ENCODE results near the gene MPHOSPH6.

The MPHOSPH6 gene

GRCh38 chr16:82187829-82188228, 17.8 kb upstream of the MPHOSPH6 start:
- H3K9ac ChIP-seq (ENCODE audit: low read length), result no peak overlapping the region
- H4K12ac ChIP-seq (ENCODE audit: low read depth, low read length), result no peak overlapping the region
- H3K23ac ChIP-seq (ENCODE audit: low read length), result no peak overlapping the region
- WGBS (ENCODE audit: extremely low coverage, insufficient coverage, insufficient read length), result no CpG with 5 or more reads among the region's 1 CpG
- no peaks in the 10 kb centered on the region for H3K27me3 ChIP-seq (ENCODE audit: insufficient read depth, low read length)
- no peaks in the 10 kb centered on the region for H3K4me1 ChIP-seq (ENCODE audit: control insufficient read depth in 1 of 2, insufficient read depth in 2 of 2, low read length in 2 of 2)
- H3K79me1 ChIP-seq (ENCODE audit: low read length), result no peaks in the 10 kb centered on the region
- no peak overlapping the region for H3K14ac ChIP-seq (ENCODE audit: low read length)
- H3K79me2 ChIP-seq (ENCODE audit: control insufficient read depth, insufficient read depth, low read length, poor library complexity), result no peaks in the 10 kb centered on the region
- no peak overlapping the region for H2BK5ac ChIP-seq (ENCODE audit: low read depth, low read length, poor library complexity)
- DNase-seq, result no peak
- H3K18ac ChIP-seq (ENCODE audit: low read length), result no peak overlapping the region
- no peak overlapping the region for H3K4me3 ChIP-seq (ENCODE audit: low read depth, low read length)
- H3K4ac ChIP-seq (ENCODE audit: low read depth, low read length), result no peak overlapping the region
- H3K27ac ChIP-seq (ENCODE audit: low read depth, low read length), result no peak overlapping the region
- no peaks in the 10 kb centered on the region for H3K9me3 ChIP-seq (ENCODE audit: insufficient read depth, low read depth, low read length)
- H4K8ac ChIP-seq (ENCODE audit: low read depth, low read length), result no peak overlapping the region
- H2BK120ac ChIP-seq (ENCODE audit: insufficient read depth, low read length, poor library complexity), result no peak overlapping the region
- no peak overlapping the region for H4K91ac ChIP-seq (ENCODE audit: low read depth, low read length)
- H2AK5ac ChIP-seq (ENCODE audit: low read length), result no peak overlapping the region
- H2AFZ ChIP-seq (ENCODE audit: insufficient read depth, low read length, poor library complexity), result no peak overlapping the region
- H3K4me2 ChIP-seq (ENCODE audit: low read length), result no peak overlapping the region
- H2BK12ac ChIP-seq (ENCODE audit: low read length), result no peak overlapping the region
- no peaks in the 10 kb centered on the region for H3K36me3 ChIP-seq (ENCODE audit: control insufficient read depth in 1 of 2, insufficient read depth in 2 of 2, low read length in 2 of 2)

GRCh38 chr16:82185012-82185411, 15.0 kb upstream of the MPHOSPH6 start:
- H3K4ac ChIP-seq (ENCODE audit: low read depth, low read length), result no peak overlapping the region
- no peaks in the 10 kb centered on the region for H3K9me3 ChIP-seq (ENCODE audit: insufficient read depth, low read depth, low read length)
- H3K79me2 ChIP-seq (ENCODE audit: control insufficient read depth, insufficient read depth, low read length, poor library complexity), result no peaks in the 10 kb centered on the region
- no peak overlapping the region for H3K23ac ChIP-seq (ENCODE audit: low read length)
- no peak overlapping the region for H2AFZ ChIP-seq (ENCODE audit: insufficient read depth, low read length, poor library complexity)
- H3K79me1 ChIP-seq (ENCODE audit: low read length), result no peaks in the 10 kb centered on the region
- H2BK120ac ChIP-seq (ENCODE audit: insufficient read depth, low read length, poor library complexity), result no peak overlapping the region
- no peak overlapping the region for H2AK5ac ChIP-seq (ENCODE audit: low read length)
- no peak overlapping the region for H3K27ac ChIP-seq (ENCODE audit: low read depth, low read length)
- no peak overlapping the region for H3K9ac ChIP-seq (ENCODE audit: low read length)
- H3K4me3 ChIP-seq (ENCODE audit: low read depth, low read length), result no peak overlapping the region
- H3K18ac ChIP-seq (ENCODE audit: low read length), result no peak overlapping the region
- H4K8ac ChIP-seq (ENCODE audit: low read depth, low read length), result no peak overlapping the region
- H2BK12ac ChIP-seq (ENCODE audit: low read length), result no peak overlapping the region
- H4K91ac ChIP-seq (ENCODE audit: low read depth, low read length), result no peak overlapping the region
- no peak overlapping the region for H2BK5ac ChIP-seq (ENCODE audit: low read depth, low read length, poor library complexity)
- no peak for DNase-seq
- no peak overlapping the region for H3K4me2 ChIP-seq (ENCODE audit: low read length)
- H3K36me3 ChIP-seq (ENCODE audit: control insufficient read depth in 1 of 2, insufficient read depth in 2 of 2, low read length in 2 of 2), result no peaks in the 10 kb centered on the region
- H3K4me1 ChIP-seq (ENCODE audit: control insufficient read depth in 1 of 2, insufficient read depth in 2 of 2, low read length in 2 of 2), result no peaks in the 10 kb centered on the region
- H3K14ac ChIP-seq (ENCODE audit: low read length), result no peak overlapping the region
- no peak overlapping the region for H4K12ac ChIP-seq (ENCODE audit: low read depth, low read length)
- H3K27me3 ChIP-seq (ENCODE audit: insufficient read depth, low read length), result no peaks in the 10 kb centered on the region

DNA sequence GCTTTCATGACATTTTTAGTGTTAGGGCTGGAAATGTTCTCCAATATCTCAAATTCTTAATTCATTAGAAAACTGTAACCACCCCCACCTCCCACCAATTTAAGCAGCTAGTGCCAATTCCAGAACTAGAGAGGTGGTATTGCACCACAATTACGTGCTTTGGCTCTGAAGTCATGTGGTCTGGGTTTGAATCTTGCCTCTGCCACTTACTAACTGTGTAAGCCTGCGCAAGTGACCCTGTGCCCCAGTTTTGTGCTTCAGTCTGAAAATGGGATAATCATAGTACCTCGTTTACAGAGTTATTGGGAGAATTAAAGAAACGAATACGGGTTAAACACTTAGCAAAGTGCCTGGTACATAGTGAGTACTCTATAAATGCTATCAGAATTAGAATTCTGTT, 14.2 kb upstream of the MPHOSPH6 start:
- no peak overlapping the region for H2AK5ac ChIP-seq (ENCODE audit: low read length)
- no peak overlapping the region for H3K4me2 ChIP-seq (ENCODE audit: low read length)
- H3K27ac ChIP-seq (ENCODE audit: low read depth, low read length), result no peak overlapping the region

GRCh38 chr16:82183004-82183397, 13.0 kb upstream of the MPHOSPH6 start:
- no peak overlapping the region for H2BK5ac ChIP-seq (ENCODE audit: low read depth, low read length, poor library complexity)
- no peak overlapping the region for H2AFZ ChIP-seq (ENCODE audit: insufficient read depth, low read length, poor library complexity)
- H4K91ac ChIP-seq (ENCODE audit: low read depth, low read length), result no peak overlapping the region
- H3K4ac ChIP-seq (ENCODE audit: low read depth, low read length), result no peak overlapping the region
- H4K8ac ChIP-seq (ENCODE audit: low read depth, low read length), result no peak overlapping the region
- no peak overlapping the region for H2BK120ac ChIP-seq (ENCODE audit: insufficient read depth, low read length, poor library complexity)
- H3K23ac ChIP-seq (ENCODE audit: low read length), result no peak overlapping the region
- H3K18ac ChIP-seq (ENCODE audit: low read length), result no peak overlapping the region
- no peak overlapping the region for H2BK12ac ChIP-seq (ENCODE audit: low read length)
- no peaks in the 10 kb centered on the region for H3K9me3 ChIP-seq (ENCODE audit: insufficient read depth, low read depth, low read length)
- H3K4me3 ChIP-seq (ENCODE audit: low read depth, low read length), result no peak overlapping the region
- no peaks in the 10 kb centered on the region for H3K4me1 ChIP-seq (ENCODE audit: control insufficient read depth in 1 of 2, insufficient read depth in 2 of 2, low read length in 2 of 2)
- H3K4me2 ChIP-seq (ENCODE audit: low read length), result no peak overlapping the region
- H3K79me2 ChIP-seq (ENCODE audit: control insufficient read depth, insufficient read depth, low read length, poor library complexity), result no peaks in the 10 kb centered on the region
- no peak overlapping the region for H3K9ac ChIP-seq (ENCODE audit: low read length)
- no peak overlapping the region for H4K12ac ChIP-seq (ENCODE audit: low read depth, low read length)
- no peaks in the 10 kb centered on the region for H3K27me3 ChIP-seq (ENCODE audit: insufficient read depth, low read length)
- H3K36me3 ChIP-seq (ENCODE audit: control insufficient read depth in 1 of 2, insufficient read depth in 2 of 2, low read length in 2 of 2), result no peaks in the 10 kb centered on the region
- no peak overlapping the region for H3K27ac ChIP-seq (ENCODE audit: low read depth, low read length)
- H3K79me1 ChIP-seq (ENCODE audit: low read length), result no peaks in the 10 kb centered on the region
- H2AK5ac ChIP-seq (ENCODE audit: low read length), result no peak overlapping the region
- no peak for DNase-seq
- WGBS (ENCODE audit: extremely low coverage, insufficient coverage, insufficient read length), result no CpG with 5 or more reads among the region's 1 CpG
- no peak overlapping the region for H3K14ac ChIP-seq (ENCODE audit: low read length)

More for the DNA sequence above, 14.2 kb upstream of the MPHOSPH6 start:
- Histone ChIP-seq H3K4me1 (ENCODE audit: control insufficient read depth in 1 of 2, insufficient read depth in 2 of 2, low read length in 2 of 2) (no peaks in the 10 kb centered on the region), H3K4me3 (ENCODE audit: low read depth, low read length) (no peak overlapping the region), H3K18ac (ENCODE audit: low read length) (no peak overlapping the region), H3K36me3 (ENCODE audit: control insufficient read depth in 1 of 2, insufficient read depth in 2 of 2, low read length in 2 of 2) (no peaks in the 10 kb centered on the region), H2BK120ac (ENCODE audit: insufficient read depth, low read length, poor library complexity) (no peak overlapping the region), H3K9me3 (ENCODE audit: insufficient read depth, low read depth, low read length) (no peaks in the 10 kb centered on the region), H2BK5ac (ENCODE audit: low read depth, low read length, poor library complexity) (no peak overlapping the region), H3K79me2 (ENCODE audit: control insufficient read depth, insufficient read depth, low read length, poor library complexity) (no peaks in the 10 kb centered on the region), H4K12ac (ENCODE audit: low read depth, low read length) (no peak overlapping the region), H4K91ac (ENCODE audit: low read depth, low read length) (no peak overlapping the region), H3K14ac (ENCODE audit: low read length) (no peak overlapping the region), H2AFZ (ENCODE audit: insufficient read depth, low read length, poor library complexity) (no peak overlapping the region), H4K8ac (ENCODE audit: low read depth, low read length) (no peak overlapping the region), H3K9ac (ENCODE audit: low read length) (no peak overlapping the region), H3K4ac (ENCODE audit: low read depth, low read length) (no peak overlapping the region), H3K23ac (ENCODE audit: low read length) (no peak overlapping the region), H2BK12ac (ENCODE audit: low read length) (no peak overlapping the region), H3K27me3 (ENCODE audit: insufficient read depth, low read length) (no peaks in the 10 kb centered on the region), H3K79me1 (ENCODE audit: low read length) (no peaks in the 10 kb centered on the region)
- DNase-seq, result no peak
- no CpG with 5 or more reads among the region's 5 CpGs for WGBS (ENCODE audit: extremely low coverage, insufficient coverage, insufficient read length)

Measured in trophoblast cell (in vitro differentiated cells and primary cell).